ENCODE results near the gene SMARCC1.

SMARCC1 gene

GRCh38 chr3:47634996-47635395 is 146.7 kb downstream of the SMARCC1 start:
- DNase-seq (ENCODE audit: low spot score) = peak; percentile 82

GRCh38 chr3:47630810-47631209 is 150.9 kb downstream of the SMARCC1 start:
- DNase-seq (ENCODE audit: low spot score) = no peak

- no peak for DNase-seq (ENCODE audit: low spot score)
These were observed 151.9 kb downstream of the SMARCC1 start for GRCh38 chr3:47629770-47630169.

- DNase-seq (ENCODE audit: low spot score) = no peak
These were observed 153.3 kb downstream of the SMARCC1 start for GRCh38 chr3:47628426-47628825.

GRCh38 chr3:47622671-47623461 is 158.8 kb downstream of the SMARCC1 start:
- DNase-seq (ENCODE audit: low spot score) = no peak

GRCh38 chr3:47617086-47618010 is 164.3 kb downstream of the SMARCC1 start:
- DNase-seq (ENCODE audit: low spot score) = no peak

- no peak for DNase-seq (ENCODE audit: low spot score)
These were observed 166.9 kb downstream of the SMARCC1 start for GRCh38 chr3:47614788-47615187.

- DNase-seq (ENCODE audit: low spot score) = peak; percentile 79
These were observed 168.0 kb downstream of the SMARCC1 start for GRCh38 chr3:47613722-47614121.

- DNase-seq (ENCODE audit: low spot score) = no peak
These were observed 168.8 kb downstream of the SMARCC1 start for GRCh38 chr3:47612879-47613278.

GRCh38 chr3:47612178-47612577 is 169.5 kb downstream of the SMARCC1 start:
- peak; percentile 28 for DNase-seq (ENCODE audit: low spot score)

- DNase-seq (ENCODE audit: low spot score) = peak; percentile 67
These were observed 170.1 kb downstream of the SMARCC1 start for GRCh38 chr3:47611576-47611975.

- DNase-seq (ENCODE audit: low spot score) = no peak
These were observed 171.1 kb downstream of the SMARCC1 start for GRCh38 chr3:47610583-47610982.

- DNase-seq (ENCODE audit: low spot score) = no peak
These were observed 174.4 kb downstream of the SMARCC1 start for GRCh38 chr3:47607335-47607734.

GRCh38 chr3:47606165-47606564 is 175.5 kb downstream of the SMARCC1 start:
- DNase-seq (ENCODE audit: low spot score) = no peak

GRCh38 chr3:47605652-47606051 is 176.0 kb downstream of the SMARCC1 start:
- DNase-seq (ENCODE audit: low spot score) = no peak

GRCh38 chr3:47604145-47604544 is 177.5 kb downstream of the SMARCC1 start:
- no peak for DNase-seq (ENCODE audit: low spot score)

- DNase-seq (ENCODE audit: low spot score) = no peak
These were observed 178.4 kb downstream of the SMARCC1 start for GRCh38 chr3:47603332-47603731.

- peak; percentile 71 for DNase-seq (ENCODE audit: low spot score)
These were observed 180.4 kb downstream of the SMARCC1 start for GRCh38 chr3:47601281-47601680.

GRCh38 chr3:47594792-47595191 is 186.9 kb downstream of the SMARCC1 start:
- DNase-seq (ENCODE audit: low spot score) = no peak

GRCh38 chr3:47592066-47592795 is 189.5 kb downstream of the SMARCC1 start:
- no peak for DNase-seq (ENCODE audit: low spot score)

- no peak for DNase-seq (ENCODE audit: low spot score)
These were observed 191.5 kb downstream of the SMARCC1 start for GRCh38 chr3:47590216-47590615.

GRCh38 chr3:47588587-47588986 is 193.1 kb downstream of the SMARCC1 start:
- no peak for DNase-seq (ENCODE audit: low spot score)

Measured in Ammon's horn (tissue), 1 donor.